ENCODE measurements around the gene SMIM41. TPM values are rescaled to one million over a fixed set of nuclear protein-coding genes. Genes with fewer than 3 reads are reported as not detected.

Gene SMIM41
- polyA plus RNA-seq, 4 donors = 0.46 to 1.6 (median 0.80) TPM; not detected in 1

DNA sequence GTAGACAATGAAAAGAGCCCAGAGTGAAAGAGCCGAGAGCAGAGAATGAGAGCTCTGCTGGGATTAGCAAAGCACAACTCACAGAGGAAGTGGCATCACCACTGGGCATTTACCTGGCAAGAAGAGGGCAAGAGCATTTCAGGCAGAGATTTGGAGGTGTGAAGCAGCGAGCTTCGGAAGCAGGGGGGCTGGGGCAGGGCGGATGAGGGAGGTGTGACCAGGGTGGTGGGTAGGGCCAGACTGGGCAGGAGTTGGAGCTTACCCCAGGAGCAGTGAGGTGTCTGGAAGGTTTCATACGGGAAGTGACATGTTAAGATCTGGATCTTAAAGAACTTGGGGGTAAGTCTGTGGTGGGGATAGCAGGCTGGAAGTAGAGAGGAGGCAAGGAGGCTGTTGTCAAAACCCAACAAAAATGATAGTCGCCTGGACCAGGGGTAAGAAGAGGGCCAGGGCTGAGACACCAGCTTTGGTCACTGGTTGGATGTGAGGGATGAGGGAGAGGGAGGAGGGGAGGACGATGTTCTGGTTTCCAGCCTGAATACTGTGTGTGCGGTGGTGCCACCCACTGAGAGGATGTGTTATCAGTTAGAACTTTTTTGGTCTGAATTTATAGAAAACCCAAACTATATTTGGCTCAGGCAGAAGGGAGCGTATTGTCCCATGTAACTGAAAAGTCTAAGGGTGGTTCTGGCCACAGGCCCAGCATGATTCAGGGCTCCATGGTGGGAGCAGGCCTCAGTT is 5.2 kb downstream of the SMIM41 start:
- peaks cover 0 to 6% (median 0%) of the 10 kb centered on the region in 3 donors for H3K36me3 ChIP-seq (ENCODE audit: control insufficient read depth in 3 of 3, insufficient read depth in 2 of 3, low read depth in 1 of 3, low read length in 3 of 3)
- 89 to 92% (median 89%) methylated on average over 9 of the region's 9 CpGs for WGBS, 3 donors
- H3K4me1 ChIP-seq (ENCODE audit: control insufficient read depth in 3 of 3, insufficient read depth in 2 of 3, low read depth in 1 of 3, low read length in 2 of 3) = peaks cover 0 to 25% (median 0%) of the 10 kb centered on the region in 3 donors
- no peak overlapping the region for H3K4me3 ChIP-seq (ENCODE audit: low read depth in 1 of 3, low read length in 3 of 3)
- no peak for FAIRE-seq
- no peaks in the 10 kb centered on the region for H3K9me3 ChIP-seq (ENCODE audit: control insufficient read depth in 2 of 2, insufficient read depth in 1 of 2, low read depth in 1 of 2, low read length in 1 of 2)
- H3K27ac ChIP-seq (ENCODE audit: low read depth in 1 of 3, low read length in 2 of 3) = no peak overlapping the region
- H3K27me3 ChIP-seq (ENCODE audit: control insufficient read depth in 3 of 3, insufficient read depth in 3 of 3, low read length in 3 of 3) = peaks cover 0 to 2% (median 0%) of the 10 kb centered on the region in 3 donors
- DNase-seq = no peak

DNA sequence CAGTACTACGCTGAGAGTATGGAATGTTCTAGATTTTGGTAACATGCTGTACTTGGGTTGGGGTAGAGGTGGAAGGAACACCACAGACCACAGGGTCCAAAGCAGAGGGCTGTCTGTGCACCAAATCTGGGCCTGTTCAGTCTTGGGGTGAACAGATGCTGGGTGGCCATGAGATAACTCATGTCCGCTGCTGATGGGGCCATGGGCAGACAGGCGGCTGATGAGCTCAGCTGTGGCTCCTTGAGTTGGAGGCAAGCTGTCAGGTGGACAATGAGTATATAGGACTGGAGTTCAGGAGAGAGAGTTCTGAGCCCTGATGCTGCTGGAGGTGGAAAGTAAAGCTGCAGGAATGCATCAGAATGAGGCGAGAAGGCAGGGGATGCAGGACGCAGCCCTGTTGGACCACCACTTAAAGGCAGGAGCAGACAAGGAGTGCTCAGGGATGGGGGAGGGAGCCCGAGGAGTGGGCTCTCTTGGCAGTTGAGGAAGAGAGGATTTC is 6.2 kb downstream of the SMIM41 start:
- 89 to 92% (median 90%) methylated on average over 6 of the region's 6 CpGs for WGBS, 3 donors
- Histone ChIP-seq H3K4me3 (ENCODE audit: low read depth in 1 of 3, low read length in 3 of 3) (no peak overlapping the region), H3K27ac (ENCODE audit: low read depth in 1 of 3, low read length in 2 of 3) (no peak overlapping the region), H3K36me3 (ENCODE audit: control insufficient read depth in 3 of 3, insufficient read depth in 2 of 3, low read depth in 1 of 3, low read length in 3 of 3) (no peaks in the 10 kb centered on the region), H3K27me3 (ENCODE audit: control insufficient read depth in 3 of 3, insufficient read depth in 3 of 3, low read length in 3 of 3) (peaks cover 0 to 2% (median 0%) of the 10 kb centered on the region in 3 donors), H3K9me3 (ENCODE audit: control insufficient read depth in 2 of 2, insufficient read depth in 1 of 2, low read depth in 1 of 2, low read length in 1 of 2) (no peaks in the 10 kb centered on the region), H3K4me1 (ENCODE audit: control insufficient read depth in 3 of 3, insufficient read depth in 2 of 3, low read depth in 1 of 3, low read length in 2 of 3) (peaks cover 0 to 21% (median 0%) of the 10 kb centered on the region in 3 donors)
- FAIRE-seq (no peak), DNase-seq (no peak)

DNA sequence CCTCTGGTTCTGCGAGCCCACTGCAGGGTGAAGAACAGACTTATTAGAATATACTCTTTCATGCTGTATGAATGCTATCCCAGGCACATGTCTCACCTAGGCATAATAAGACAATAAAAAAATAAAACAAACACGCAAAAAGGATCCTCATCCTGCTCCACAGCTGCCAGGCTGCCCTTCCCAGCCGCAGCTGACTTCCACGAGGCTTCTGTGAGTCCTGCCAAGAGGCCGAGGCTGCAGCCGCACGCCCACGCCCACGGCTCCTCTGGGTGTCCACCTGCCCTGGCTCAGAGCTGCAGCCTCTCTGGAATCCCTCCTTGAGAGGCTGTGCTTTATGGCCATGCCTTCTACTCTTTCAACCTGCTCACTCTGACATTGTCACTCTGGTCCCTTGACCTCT is 6.9 kb downstream of the SMIM41 start:
- H3K4me1 ChIP-seq (ENCODE audit: control insufficient read depth in 3 of 3, insufficient read depth in 2 of 3, low read depth in 1 of 3, low read length in 2 of 3) = peaks cover 0 to 14% (median 0%) of the 10 kb centered on the region in 3 donors
- 5 to 51% (median 33%) methylated on average over 9 of the region's 9 CpGs for WGBS, 3 donors
- FAIRE-seq (no peak), DNase-seq (peak in 1 of 2 donors; percentile 37)
- no peaks in the 10 kb centered on the region for H3K9me3 ChIP-seq (ENCODE audit: control insufficient read depth in 2 of 2, insufficient read depth in 1 of 2, low read depth in 1 of 2, low read length in 1 of 2)
- H3K27ac ChIP-seq (ENCODE audit: low read depth in 1 of 3, low read length in 2 of 3) = no peak overlapping the region
- no peaks in the 10 kb centered on the region for H3K36me3 ChIP-seq (ENCODE audit: control insufficient read depth in 3 of 3, insufficient read depth in 2 of 3, low read depth in 1 of 3, low read length in 3 of 3)
- H3K4me3 ChIP-seq (ENCODE audit: low read depth in 1 of 3, low read length in 3 of 3) = no peak overlapping the region
- peaks cover 0 to 5% (median 0%) of the 10 kb centered on the region in 3 donors for H3K27me3 ChIP-seq (ENCODE audit: control insufficient read depth in 3 of 3, insufficient read depth in 3 of 3, low read length in 3 of 3)

DNA sequence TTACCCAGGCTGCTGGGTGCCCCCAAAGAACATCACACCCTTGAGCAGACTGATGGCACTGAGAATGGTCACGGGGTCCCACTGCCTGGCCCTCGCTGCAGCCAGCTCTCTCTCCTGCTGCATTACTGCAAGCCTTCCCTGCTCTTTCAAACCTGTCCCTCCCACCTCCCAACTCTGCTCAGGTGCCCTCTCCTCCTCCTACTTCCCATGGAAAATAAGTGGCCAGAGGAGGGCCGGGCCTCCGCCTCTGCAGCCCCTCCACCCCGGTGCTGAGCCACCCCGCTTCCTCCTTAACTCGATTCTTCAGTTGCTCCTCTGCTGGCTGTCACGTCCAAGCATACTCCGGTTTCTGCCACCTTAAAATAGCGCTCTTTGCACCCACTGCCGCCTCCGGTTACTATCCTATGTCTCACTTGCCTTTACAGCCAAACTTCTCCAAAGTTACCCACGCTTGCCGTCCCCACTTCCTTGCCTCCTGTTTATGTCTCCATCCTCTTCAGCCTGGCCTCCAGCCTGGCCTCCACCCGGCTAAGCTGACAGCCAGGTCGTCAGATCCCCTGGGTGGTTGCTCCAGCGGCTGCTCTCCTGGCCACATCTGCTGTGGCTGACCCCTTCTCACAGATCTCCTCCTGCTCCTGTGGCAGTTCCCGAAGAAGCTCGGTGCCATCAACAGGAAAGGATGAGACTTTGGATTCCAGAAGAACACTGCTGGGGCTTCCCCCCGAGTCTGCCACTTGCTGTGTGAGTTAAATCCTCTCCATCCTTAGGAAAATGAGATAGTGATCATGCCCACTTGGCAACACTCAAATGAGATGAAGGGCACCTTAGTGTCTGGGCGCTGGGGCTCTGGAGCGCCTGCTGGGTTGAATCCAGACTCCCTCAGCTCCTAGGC is 7.7 kb downstream of the SMIM41 start:
- H3K4me1 ChIP-seq (ENCODE audit: control insufficient read depth in 3 of 3, insufficient read depth in 2 of 3, low read depth in 1 of 3, low read length in 2 of 3) = peaks cover 0 to 6% (median 0%) of the 10 kb centered on the region in 3 donors
- FAIRE-seq = no peak
- WGBS, 3 donors = 77 to 78% (median 77%) methylated on average over 22 of the region's 22 CpGs

DNA sequence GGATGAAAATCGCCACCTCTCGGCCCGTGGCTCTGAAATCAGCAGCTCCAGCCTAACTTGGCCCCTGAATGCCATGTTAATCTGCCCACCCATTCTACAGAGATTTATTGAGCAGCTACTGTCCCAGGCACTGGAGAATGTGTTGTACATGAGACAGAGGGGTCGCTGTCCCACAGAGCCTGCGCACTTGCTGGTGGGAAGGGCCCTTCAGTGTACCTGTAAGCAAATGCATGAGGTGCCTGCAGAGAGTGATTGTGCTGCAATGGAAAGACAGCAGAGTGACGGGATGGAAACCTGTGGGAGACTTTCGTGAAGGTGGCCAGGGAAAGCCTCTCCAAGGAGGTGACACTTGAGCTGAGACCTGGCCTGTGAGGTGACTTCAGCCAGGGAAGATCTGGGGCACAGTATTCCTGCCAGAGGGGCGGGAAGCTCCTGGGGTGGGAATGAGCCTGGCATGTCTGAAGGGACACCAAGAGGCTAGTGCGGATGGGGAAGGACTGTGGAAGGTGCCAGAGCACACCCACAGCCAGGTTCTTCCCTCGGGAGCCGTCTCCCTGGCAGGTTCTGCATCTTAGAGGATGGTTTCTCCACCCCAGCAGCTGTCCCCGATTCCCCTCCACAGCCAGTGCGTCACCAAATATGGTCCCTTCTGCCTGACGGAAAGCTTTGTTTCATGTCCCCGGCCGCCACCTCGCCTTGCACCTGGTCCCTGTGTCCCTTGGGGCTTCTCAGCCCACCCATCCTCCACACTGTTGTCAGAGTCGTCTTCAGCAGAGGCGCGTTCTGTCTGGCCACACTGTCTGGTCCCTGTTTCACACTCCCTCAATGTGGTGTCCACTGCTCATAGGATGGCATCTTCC is 8.7 kb downstream of the SMIM41 start:
- H3K27me3 ChIP-seq (ENCODE audit: control insufficient read depth in 3 of 3, insufficient read depth in 3 of 3, low read length in 3 of 3) = peaks cover 0 to 5% (median 0%) of the 10 kb centered on the region in 3 donors
- no peaks in the 10 kb centered on the region for H3K36me3 ChIP-seq (ENCODE audit: control insufficient read depth in 3 of 3, insufficient read depth in 2 of 3, low read depth in 1 of 3, low read length in 3 of 3)
- 71 to 82% (median 81%) methylated on average over 19 to 20 of the region's 20 CpGs for WGBS, 3 donors
- H3K4me1 ChIP-seq (ENCODE audit: control insufficient read depth in 3 of 3, insufficient read depth in 2 of 3, low read depth in 1 of 3, low read length in 2 of 3) = peaks cover 0 to 6% (median 0%) of the 10 kb centered on the region in 3 donors
- no peak overlapping the region for H3K4me3 ChIP-seq (ENCODE audit: low read depth in 1 of 3, low read length in 3 of 3)
- H3K27ac ChIP-seq (ENCODE audit: low read depth in 1 of 3, low read length in 2 of 3) = no peak overlapping the region
- no peak for FAIRE-seq
- no peak for DNase-seq
- H3K9me3 ChIP-seq (ENCODE audit: control insufficient read depth in 2 of 2, insufficient read depth in 1 of 2, low read depth in 1 of 2, low read length in 1 of 2) = no peaks in the 10 kb centered on the region

More for the DNA sequence above, 7.7 kb downstream of the SMIM41 start:
- Histone ChIP-seq H3K4me3 (ENCODE audit: low read depth in 1 of 3, low read length in 3 of 3) (no peak overlapping the region), H3K9me3 (ENCODE audit: control insufficient read depth in 2 of 2, insufficient read depth in 1 of 2, low read depth in 1 of 2, low read length in 1 of 2) (no peaks in the 10 kb centered on the region), H3K27ac (ENCODE audit: low read depth in 1 of 3, low read length in 2 of 3) (no peak overlapping the region), H3K36me3 (ENCODE audit: control insufficient read depth in 3 of 3, insufficient read depth in 2 of 3, low read depth in 1 of 3, low read length in 3 of 3) (no peaks in the 10 kb centered on the region), H3K27me3 (ENCODE audit: control insufficient read depth in 3 of 3, insufficient read depth in 3 of 3, low read length in 3 of 3) (peaks cover 0 to 5% (median 0%) of the 10 kb centered on the region in 3 donors)
- no peak for DNase-seq

DNA sequence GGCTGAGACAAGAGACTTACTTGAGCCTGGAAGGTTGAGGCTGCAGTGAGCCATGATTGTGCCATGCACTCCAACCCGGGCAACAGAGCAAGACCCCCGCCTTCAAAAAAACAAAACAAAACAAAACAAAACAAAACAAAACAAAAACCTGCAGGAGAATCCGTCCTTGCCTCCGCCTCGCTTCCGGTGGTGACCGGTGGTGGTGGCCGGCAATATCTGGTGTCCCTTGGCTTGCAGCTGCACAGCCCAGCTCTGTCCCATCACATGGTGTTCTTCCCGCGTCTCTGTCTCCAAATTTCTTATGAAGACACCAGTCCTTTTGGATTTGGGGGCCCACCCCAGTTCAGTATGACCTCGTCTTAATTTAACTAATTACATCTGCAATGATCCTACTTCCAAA is 10.0 kb downstream of the SMIM41 start:
- no peak for FAIRE-seq
- Histone ChIP-seq H3K36me3 (ENCODE audit: control insufficient read depth in 3 of 3, insufficient read depth in 2 of 3, low read depth in 1 of 3, low read length in 3 of 3) (no peaks in the 10 kb centered on the region), H3K9me3 (ENCODE audit: control insufficient read depth in 2 of 2, insufficient read depth in 1 of 2, low read depth in 1 of 2, low read length in 1 of 2) (no peaks in the 10 kb centered on the region), H3K27ac (ENCODE audit: low read depth in 1 of 3, low read length in 2 of 3) (no peak overlapping the region), H3K4me1 (ENCODE audit: control insufficient read depth in 3 of 3, insufficient read depth in 2 of 3, low read depth in 1 of 3, low read length in 2 of 3) (peaks cover 0 to 9% (median 0%) of the 10 kb centered on the region in 3 donors), H3K27me3 (ENCODE audit: control insufficient read depth in 3 of 3, insufficient read depth in 3 of 3, low read length in 3 of 3) (peaks cover 0 to 5% (median 0%) of the 10 kb centered on the region in 3 donors), H3K4me3 (ENCODE audit: low read depth in 1 of 3, low read length in 3 of 3) (no peak overlapping the region)
- no peak for DNase-seq
- WGBS, 3 donors = 91 to 93% (median 92%) methylated on average over 11 of the region's 11 CpGs

DNA sequence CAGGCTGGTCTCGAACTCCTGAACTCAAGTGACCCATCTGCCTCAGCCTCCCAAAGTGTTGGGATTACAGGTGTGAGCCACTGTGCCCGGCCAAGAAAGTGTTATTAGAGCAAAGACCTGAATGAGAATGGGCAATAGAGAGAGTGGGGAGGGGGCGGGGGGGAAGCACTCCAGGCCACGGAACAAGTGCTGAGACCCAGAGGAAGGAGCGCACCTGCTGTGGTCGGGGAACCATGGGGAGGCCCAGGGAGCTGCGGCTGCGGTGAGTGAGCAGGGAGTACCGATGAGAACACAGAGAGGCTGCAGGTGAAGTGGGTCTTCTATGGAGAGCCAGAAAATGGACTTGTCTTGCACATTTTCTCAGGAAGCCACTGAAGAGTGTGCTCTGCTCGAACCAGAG is 10.8 kb downstream of the SMIM41 start:
- no peak for FAIRE-seq
- Histone ChIP-seq H3K4me1 (ENCODE audit: control insufficient read depth in 3 of 3, insufficient read depth in 2 of 3, low read depth in 1 of 3, low read length in 2 of 3) (peaks cover 0 to 9% (median 0%) of the 10 kb centered on the region in 3 donors), H3K36me3 (ENCODE audit: control insufficient read depth in 3 of 3, insufficient read depth in 2 of 3, low read depth in 1 of 3, low read length in 3 of 3) (no peaks in the 10 kb centered on the region), H3K4me3 (ENCODE audit: low read depth in 1 of 3, low read length in 3 of 3) (no peak overlapping the region), H3K9me3 (ENCODE audit: control insufficient read depth in 2 of 2, insufficient read depth in 1 of 2, low read depth in 1 of 2, low read length in 1 of 2) (no peaks in the 10 kb centered on the region), H3K27ac (ENCODE audit: low read depth in 1 of 3, low read length in 2 of 3) (no peak overlapping the region), H3K27me3 (ENCODE audit: control insufficient read depth in 3 of 3, insufficient read depth in 3 of 3, low read length in 3 of 3) (peaks cover 0 to 5% (median 0%) of the 10 kb centered on the region in 3 donors)
- WGBS, 3 donors = 71 to 74% (median 72%) methylated on average over 10 of the region's 10 CpGs
- no peak for DNase-seq
